KMS-11 (cell line): ENCODE data around the gene MVK.

Experiments
- H2AFZ ChIP-seq: fragments of 200-600 bp; sonication (generic); 2 replicates; pipeline ENCODE4 v1.6.1; 2016; ENCODE audit warnings: antibody characterized with exemption, mixed run types, low read depth
- H3K27ac ChIP-seq: fragments of 200-600 bp; sonication (generic); 2 replicates; pipeline ENCODE4 v1.6.1; 2016; ENCODE audit warnings: mild to moderate bottlenecking, mixed run types
- H3K27me3 ChIP-seq: fragments of 200-600 bp; sonication (generic); 2 replicates; pipeline ENCODE4 v1.6.1; 2017; ENCODE audit warnings: mild to moderate bottlenecking, low read depth, mixed run types, moderate library complexity; ENCODE audit not compliant: insufficient read depth
- H3K36me3 ChIP-seq: fragments of 200-600 bp; sonication (generic); 2 replicates; pipeline ENCODE4 v1.6.1; 2017; ENCODE audit warnings: mild to moderate bottlenecking, mixed run types; ENCODE audit not compliant: insufficient read depth
- H3K4me1 ChIP-seq: fragments of 200-600 bp; sonication (generic); 2 replicates; pipeline ENCODE4 v1.6.1; 2016; ENCODE audit warnings: mild to moderate bottlenecking, low read depth, mixed run types; ENCODE audit not compliant: poor library complexity, severe bottlenecking
- H3K4me2 ChIP-seq: fragments of 200-600 bp; sonication (generic); 2 replicates; pipeline ENCODE4 v1.7.0; 2016; ENCODE audit warnings: mild to moderate bottlenecking, mixed run types
- H3K4me3 ChIP-seq: fragments of 200-600 bp; sonication (generic); IDR thresholded peaks from 2 replicates; pipeline ENCODE4 v1.6.1; 2017; ENCODE audit warnings: low read depth, low read length, mixed read lengths; ENCODE audit not compliant: insufficient read depth
- H3K79me2 ChIP-seq: fragments of 200-600 bp; sonication (generic); 2 replicates; pipeline ENCODE4 v1.6.1; 2016; ENCODE audit warnings: low read depth, mixed run types; ENCODE audit not compliant: insufficient read depth
- H3K9ac ChIP-seq: fragments of 200-600 bp; sonication (generic); 2 replicates; pipeline ENCODE4 v1.6.1; 2016; ENCODE audit warnings: mild to moderate bottlenecking, mixed run types
- H4K20me1 ChIP-seq: fragments of 200-600 bp; sonication (generic); 2 replicates; pipeline ENCODE4 v1.6.1; 2016; ENCODE audit warnings: mild to moderate bottlenecking, mixed run types; ENCODE audit not compliant: insufficient read depth
- TF ChIP-seq, protein P1 (sequence below): fragments of 200-600 bp; sonication (generic); conservative IDR thresholded peaks from 2 replicates; pipeline ENCODE4 v1.6.1; 2017; ENCODE audit warnings: low read depth, mild to moderate bottlenecking, antibody characterized with exemption, low read length, moderate library complexity, mixed read lengths

The MVK gene

DNA sequence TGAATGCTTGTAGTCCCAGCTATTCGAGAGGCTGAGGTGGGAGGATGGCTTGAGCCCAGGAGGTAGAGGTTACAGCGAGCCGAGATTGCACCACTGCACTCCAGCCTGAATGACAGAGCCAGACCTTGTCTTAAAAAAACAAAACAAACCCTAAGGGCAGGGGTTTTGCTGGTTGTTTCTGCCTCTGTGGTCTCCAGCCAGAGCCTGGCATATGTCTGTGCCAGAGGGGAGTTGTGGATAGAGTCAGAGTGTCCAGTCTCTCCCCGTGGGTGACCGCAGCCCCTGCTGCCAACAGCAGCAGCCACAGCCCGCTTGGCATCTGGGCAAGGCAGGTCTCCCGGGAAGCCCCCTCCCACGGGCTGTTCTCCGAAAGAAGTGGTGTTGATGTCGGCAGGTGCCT, 37.6 kb downstream of the MVK start:
- Histone ChIP-seq H3K4me2 (no peak overlapping the region), H3K4me1 (no peaks in the 10 kb centered on the region), H2AFZ (no peak overlapping the region), H4K20me1 (no peaks in the 10 kb centered on the region), H3K27me3 (peaks cover 10% of the 10 kb centered on the region), H3K36me3 (no peaks in the 10 kb centered on the region), H3K9ac (no peak overlapping the region), H3K4me3 (no peak overlapping the region), H3K27ac (no peak overlapping the region), H3K79me2 (no peaks in the 10 kb centered on the region)
- TF ChIP-seq, protein P1, sequence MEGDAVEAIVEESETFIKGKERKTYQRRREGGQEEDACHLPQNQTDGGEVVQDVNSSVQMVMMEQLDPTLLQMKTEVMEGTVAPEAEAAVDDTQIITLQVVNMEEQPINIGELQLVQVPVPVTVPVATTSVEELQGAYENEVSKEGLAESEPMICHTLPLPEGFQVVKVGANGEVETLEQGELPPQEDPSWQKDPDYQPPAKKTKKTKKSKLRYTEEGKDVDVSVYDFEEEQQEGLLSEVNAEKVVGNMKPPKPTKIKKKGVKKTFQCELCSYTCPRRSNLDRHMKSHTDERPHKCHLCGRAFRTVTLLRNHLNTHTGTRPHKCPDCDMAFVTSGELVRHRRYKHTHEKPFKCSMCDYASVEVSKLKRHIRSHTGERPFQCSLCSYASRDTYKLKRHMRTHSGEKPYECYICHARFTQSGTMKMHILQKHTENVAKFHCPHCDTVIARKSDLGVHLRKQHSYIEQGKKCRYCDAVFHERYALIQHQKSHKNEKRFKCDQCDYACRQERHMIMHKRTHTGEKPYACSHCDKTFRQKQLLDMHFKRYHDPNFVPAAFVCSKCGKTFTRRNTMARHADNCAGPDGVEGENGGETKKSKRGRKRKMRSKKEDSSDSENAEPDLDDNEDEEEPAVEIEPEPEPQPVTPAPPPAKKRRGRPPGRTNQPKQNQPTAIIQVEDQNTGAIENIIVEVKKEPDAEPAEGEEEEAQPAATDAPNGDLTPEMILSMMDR, result no peak

DNA sequence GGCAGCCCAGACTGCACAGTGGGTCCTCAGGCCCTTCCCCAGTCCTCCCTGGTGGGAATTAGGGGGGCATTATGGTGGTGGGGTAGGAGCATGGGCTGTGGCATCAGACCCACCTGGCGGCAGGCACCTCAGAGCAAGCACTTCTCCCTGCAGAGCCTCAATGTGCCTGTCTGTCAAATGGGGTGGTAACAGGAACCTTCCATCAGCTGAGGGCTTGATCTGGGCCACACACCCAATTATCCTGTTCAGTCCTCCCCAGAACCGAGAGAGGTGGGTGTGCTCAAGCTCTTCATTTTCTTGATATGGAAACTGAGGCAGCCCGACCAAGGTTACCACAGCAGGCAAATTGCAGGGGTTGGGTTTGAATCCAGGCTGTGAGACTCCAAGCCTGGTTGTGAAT, 38.4 kb downstream of the MVK start:
- TF ChIP-seq, protein P1, result no peak
- no peak overlapping the region for H3K4me2 ChIP-seq
- H3K9ac ChIP-seq, result no peak overlapping the region
- H3K4me1 ChIP-seq, result no peaks in the 10 kb centered on the region
- H4K20me1 ChIP-seq, result no peaks in the 10 kb centered on the region
- H3K36me3 ChIP-seq, result no peaks in the 10 kb centered on the region
- peaks cover 12% of the 10 kb centered on the region for H3K27me3 ChIP-seq
- no peak overlapping the region for H3K27ac ChIP-seq
- H3K79me2 ChIP-seq, result no peaks in the 10 kb centered on the region
- H2AFZ ChIP-seq, result no peak overlapping the region
- H3K4me3 ChIP-seq, result no peak overlapping the region

DNA sequence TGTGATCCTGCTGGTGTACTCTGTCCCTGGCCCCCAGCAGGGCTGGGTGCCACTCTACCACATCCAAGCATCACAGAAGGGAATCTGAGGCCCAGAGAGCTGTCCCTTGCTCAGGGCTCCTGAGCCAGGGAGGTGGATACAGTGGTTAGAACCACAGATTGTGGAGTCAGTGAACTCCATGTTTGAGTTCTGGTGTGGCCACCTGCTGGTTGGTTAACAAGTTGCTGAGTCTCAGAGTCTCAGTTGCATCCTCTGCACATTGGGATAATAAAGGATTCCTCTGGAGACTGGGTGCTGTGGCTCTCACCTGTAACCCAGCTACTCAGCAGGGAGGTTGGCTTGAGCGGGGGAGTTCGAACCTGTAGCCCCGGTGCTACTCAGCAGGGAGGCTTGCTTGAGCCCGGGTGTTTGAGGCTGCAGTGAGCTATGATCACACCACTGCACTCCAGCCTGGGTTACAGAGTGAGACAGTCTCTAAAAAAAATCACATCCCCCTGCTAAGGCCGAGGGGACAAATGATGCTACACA, 39.4 kb downstream of the MVK start:
- Histone ChIP-seq H3K9ac (no peak overlapping the region), H3K79me2 (no peaks in the 10 kb centered on the region)

DNA sequence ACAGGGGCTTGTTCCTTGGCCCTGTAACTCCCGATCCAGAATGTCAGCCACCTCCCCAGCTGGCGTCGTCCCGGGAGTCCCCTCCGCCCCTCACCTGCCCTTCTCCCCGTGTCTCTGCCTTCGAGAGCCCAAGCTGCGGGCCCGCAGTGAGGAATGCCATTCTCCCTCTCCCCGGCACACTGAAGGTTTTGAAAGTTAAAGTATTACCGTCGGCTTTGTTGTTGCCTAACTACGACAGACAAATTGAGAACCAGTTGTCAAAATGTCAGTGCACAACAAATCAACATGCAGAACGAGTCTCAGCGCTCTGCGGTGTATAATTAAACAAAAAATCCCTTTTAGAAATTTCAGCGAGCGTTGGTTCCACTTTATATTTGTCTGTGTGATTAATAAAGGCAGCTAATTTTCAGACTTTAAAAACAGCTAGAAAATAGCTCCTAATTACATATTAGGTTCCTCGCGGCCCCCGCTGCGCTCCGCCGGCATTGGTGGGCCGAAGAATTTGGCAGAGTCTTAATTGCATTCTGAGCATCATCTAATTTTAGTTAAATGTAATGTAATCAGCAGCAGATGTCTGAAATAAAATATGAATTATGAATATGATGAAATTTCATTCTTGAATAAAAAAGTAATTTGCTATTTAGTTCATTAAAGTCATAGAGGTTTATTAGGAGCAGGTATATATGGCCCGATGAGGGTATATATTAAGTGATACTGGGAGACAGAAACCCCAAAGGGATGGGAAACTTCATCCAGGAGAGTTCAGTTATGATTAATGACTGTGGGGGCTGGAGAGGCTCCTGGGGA, 40.3 kb downstream of the MVK start:
- no peaks in the 10 kb centered on the region for H3K36me3 ChIP-seq
- H3K4me2 ChIP-seq, result no peak overlapping the region
- H3K4me3 ChIP-seq, result no peak overlapping the region
- TF ChIP-seq, protein P1, result no peak
- no peak overlapping the region for H3K9ac ChIP-seq
- no peak overlapping the region for H2AFZ ChIP-seq
- H3K27ac ChIP-seq, result no peak overlapping the region
- no peaks in the 10 kb centered on the region for H4K20me1 ChIP-seq
- peaks cover 18% of the 10 kb centered on the region for H3K27me3 ChIP-seq
- H3K4me1 ChIP-seq, result no peaks in the 10 kb centered on the region
- no peaks in the 10 kb centered on the region for H3K79me2 ChIP-seq

More for the DNA sequence above, 39.4 kb downstream of the MVK start:
- no peaks in the 10 kb centered on the region for H4K20me1 ChIP-seq
- no peak overlapping the region for H3K4me3 ChIP-seq
- H3K27me3 ChIP-seq, result peaks cover 18% of the 10 kb centered on the region
- H2AFZ ChIP-seq, result no peak overlapping the region
- H3K4me2 ChIP-seq, result no peak overlapping the region
- H3K36me3 ChIP-seq, result no peaks in the 10 kb centered on the region
- TF ChIP-seq, protein P1, result 0 out of 2 replicates have a peak, but pooled peaks have one; percentile 35
- H3K4me1 ChIP-seq, result no peaks in the 10 kb centered on the region
- no peak overlapping the region for H3K27ac ChIP-seq
